Gastroesophageal sphincter (tissue), 4 donors: ENCODE measurements around the gene BAZ1A. TPM values are rescaled to one million over a fixed set of nuclear protein-coding genes. Genes with fewer than 3 reads are reported as not detected.

Source experiments
- ATAC-seq: fragments of 150-250 bp; one replicate; pipeline ENCODE4 v1.9.1; 2016; ENCODE audit warnings: mild to moderate bottlenecking, moderate library complexity
- H3K27ac ChIP-seq, 4 donors: fragments of 200-600 bp; sonication (generic) in 3 of 4; 1 replicate in 3 of 4; 2 replicates in 1 of 4; pipeline ENCODE4 v1.5.1; 2016 to 2019
- H3K27me3 ChIP-seq: fragments of 200-600 bp; sonication (generic); one replicate; pipeline ENCODE4 v1.5.1; 2019
- H3K36me3 ChIP-seq, 2 donors: fragments of 200-600 bp; sonication (generic); one replicate each; pipeline ENCODE4 v1.5.1; 2019; ENCODE audit warnings: control low read depth in 1 of 2
- H3K4me1 ChIP-seq, 3 donors: fragments of 200-600 bp; sonication (generic); 1 replicate in 2 of 3; 2 replicates in 1 of 3; pipeline ENCODE4 v1.5.1; 2016 to 2019; ENCODE audit warnings: control low read depth in 2 of 3
- H3K4me3 ChIP-seq, 2 donors: fragments of 200-600 bp; sonication (generic); one replicate each; pipeline ENCODE4 v1.5.1; 2019; ENCODE audit warnings: mild to moderate bottlenecking in 1 of 2, moderate library complexity in 1 of 2
- H3K9me3 ChIP-seq, 3 donors: fragments of 200-600 bp; sonication (generic); one replicate each; pipeline ENCODE4 v1.5.1; 2017 to 2019; ENCODE audit warnings: control low read depth in 2 of 3
- CTCF ChIP-seq, 4 experiments: fragments of 200-600 bp in 2 of 4; fragments of 450-650 bp in 2 of 4; sonication (generic) in 1 of 4; IDR thresholded peaks; one replicate each; pipeline ENCODE4 v1.5.1; 2017 to 2019; ENCODE audit warnings: antibody characterized with exemption in 4 of 4, mild to moderate bottlenecking in 2 of 4, moderate library complexity in 2 of 4
- EP300 ChIP-seq: sonication (generic); formaldehyde crosslinking; IDR thresholded peaks from one replicate; pipeline ENCODE4 v1.6.1; 2017; ENCODE audit warnings: antibody characterized with exemption, mild to moderate bottlenecking
- POLR2A ChIP-seq, 2 donors: fragments of 450-650 bp; IDR thresholded peaks; one replicate each; pipeline ENCODE4 v1.6.1; 2017; ENCODE audit warnings: antibody characterized with exemption in 2 of 2, mild to moderate bottlenecking in 2 of 2, moderate library complexity in 1 of 2
- POLR2AphosphoS5 ChIP-seq: sonication (generic); formaldehyde crosslinking; IDR thresholded peaks from one replicate; pipeline ENCODE4 v1.6.1; 2017; ENCODE audit warnings: antibody characterized with exemption
- WGBS, 2 donors: methylation state at CpG; one replicate each; pipeline ENCODE4 v1.1.5; 2018; ENCODE audit warnings: low coverage in 1 of 2; 5-methylcytosine and 5-hydroxymethylcytosine counted together
- total RNA-seq, 4 donors: library from RNA; depleted of rRNA; stranded (reverse); fragments of >200 nt; gene quantifications; one replicate each; pipeline ENCODE4 v1.1.0, GENCODE V29; 2016

The BAZ1A gene
- total RNA-seq, 4 donors from 2014 or later: 17.0 to 36.9 (median 21.6) TPM

GRCh38 chr14:34781242-34781641, 93.9 kb downstream of the BAZ1A start:
- no peak overlapping the region for H3K4me3 ChIP-seq
- no peak overlapping the region for H3K27ac ChIP-seq
- H3K36me3 ChIP-seq: peaks cover 0 to 85% of the 10 kb centered on the region in 2 donors
- no peaks in the 10 kb centered on the region for H3K4me1 ChIP-seq
- no peaks in the 10 kb centered on the region for H3K9me3 ChIP-seq
- ATAC-seq: no peak
- 88% methylated on average over 1 of the region's 1 CpG; no CpG with 5 or more reads in 1 of the 2 donors for WGBS, 2 donors
- no peaks in the 10 kb centered on the region for H3K27me3 ChIP-seq
- TF ChIP-seq POLR2AphosphoS5 (peak; percentile 20), CTCF (IDR thresholded peaks at IDR 0.05) (no peak)

GRCh38 chr14:34780646-34781045, 94.5 kb downstream of the BAZ1A start:
- no peak overlapping the region for H3K4me3 ChIP-seq
- no peak for ATAC-seq
- no peaks in the 10 kb centered on the region for H3K4me1 ChIP-seq
- TF ChIP-seq EP300 (no peak), POLR2AphosphoS5 (no peak), CTCF (IDR thresholded peaks at IDR 0.05) (no peak), POLR2A (IDR thresholded peaks at IDR 0.05) (no peak)
- no peaks in the 10 kb centered on the region for H3K27me3 ChIP-seq
- no peak overlapping the region for H3K27ac ChIP-seq
- H3K9me3 ChIP-seq: no peaks in the 10 kb centered on the region
- peaks cover 3 to 88% of the 10 kb centered on the region in 2 donors for H3K36me3 ChIP-seq

- H3K4me1 ChIP-seq: no peaks in the 10 kb centered on the region
- H3K4me3 ChIP-seq: no peak overlapping the region
- H3K27me3 ChIP-seq: no peaks in the 10 kb centered on the region
- TF ChIP-seq POLR2AphosphoS5 (no peak), EP300 (no peak), CTCF (IDR thresholded peaks at IDR 0.05) (no peak), POLR2A (IDR thresholded peaks at IDR 0.05) (no peak)
- H3K27ac ChIP-seq: no peak overlapping the region
- ATAC-seq: no peak
- no peaks in the 10 kb centered on the region for H3K9me3 ChIP-seq
- H3K36me3 ChIP-seq: peaks cover 3 to 90% of the 10 kb centered on the region in 2 donors
- WGBS, 2 donors: 100% methylated on average over 2 of the region's 3 CpGs
Measured at GRCh38 chr14:34778744-34779143, 96.4 kb downstream of the BAZ1A start.

GRCh38 chr14:34776611-34777010, 98.5 kb downstream of the BAZ1A start:
- no peak for TF ChIP-seq EP300
- no peak for TF ChIP-seq POLR2AphosphoS5
- TF ChIP-seq CTCF (IDR thresholded peaks at IDR 0.05): no peak
- TF ChIP-seq POLR2A (IDR thresholded peaks at IDR 0.05): no peak
- no peak overlapping the region for H3K27ac ChIP-seq
- 83 to 100% methylated on average over 1 of the region's 1 CpG for WGBS, 2 donors
- H3K4me1 ChIP-seq: no peaks in the 10 kb centered on the region
- H3K9me3 ChIP-seq: no peaks in the 10 kb centered on the region
- peaks cover 3 to 82% of the 10 kb centered on the region in 2 donors for H3K36me3 ChIP-seq
- no peak overlapping the region for H3K4me3 ChIP-seq
- no peaks in the 10 kb centered on the region for H3K27me3 ChIP-seq
- ATAC-seq: no peak

GRCh38 chr14:34775922-34776321, 99.2 kb downstream of the BAZ1A start:
- no peak for ATAC-seq
- Histone ChIP-seq H3K27me3 (no peaks in the 10 kb centered on the region), H3K27ac (no peak overlapping the region), H3K9me3 (no peaks in the 10 kb centered on the region), H3K4me3 (no peak overlapping the region), H3K4me1 (no peaks in the 10 kb centered on the region), H3K36me3 (peaks cover 3 to 83% of the 10 kb centered on the region in 2 donors)
- TF ChIP-seq CTCF (IDR thresholded peaks at IDR 0.05): no peak
- no peak for TF ChIP-seq POLR2AphosphoS5
- no peak for TF ChIP-seq EP300
- TF ChIP-seq POLR2A (IDR thresholded peaks at IDR 0.05): no peak
- WGBS, 2 donors: 91 to 100% methylated on average over 3 to 4 of the region's 4 CpGs
